ENCODE results near the gene HNRNPUL1.
A peak's percentile ranks its signal among the peaks of the same experiment; 100 is the strongest.

HNRNPUL1 gene

GRCh38 chr19:41223431-41224234 is 40.5 kb upstream of the HNRNPUL1 start:
- no peak for TF ChIP-seq POLR2AphosphoS5 (IDR thresholded peaks at IDR 0.05; ENCODE audit: low read depth, low read length)
- TF ChIP-seq REST (IDR thresholded peaks at IDR 0.05; ENCODE audit: insufficient read depth in 1 of 2, low read depth in 2 of 2, low read length in 2 of 2), result no peak

- no peak for TF ChIP-seq FOXP2 (optimal IDR thresholded peaks at IDR 0.05; ENCODE audit: borderline replicate concordance, extremely low read depth, extremely low read length, insufficient read depth)
- no peak for TF ChIP-seq REST (IDR thresholded peaks at IDR 0.05; ENCODE audit: insufficient read depth in 1 of 2, low read depth in 2 of 2, low read length in 2 of 2)
- no peak for TF ChIP-seq POLR2AphosphoS5 (IDR thresholded peaks at IDR 0.05; ENCODE audit: low read depth, low read length)
- no peak for TF ChIP-seq TAF1 (IDR thresholded peaks at IDR 0.05; ENCODE audit: borderline replicate concordance, insufficient read depth, low read length)
- TF ChIP-seq SIN3A (IDR thresholded peaks at IDR 0.05; ENCODE audit: borderline replicate concordance, insufficient read depth, low read length), result no peak
These were observed 39.5 kb upstream of the HNRNPUL1 start for GRCh38 chr19:41224632-41225031.

GRCh38 chr19:41225238-41226052 is 38.7 kb upstream of the HNRNPUL1 start:
- peak; percentile 80 for TF ChIP-seq FOXP2 (optimal IDR thresholded peaks at IDR 0.05; ENCODE audit: borderline replicate concordance, extremely low read depth, extremely low read length, insufficient read depth)
- no peak for TF ChIP-seq POLR2AphosphoS5 (IDR thresholded peaks at IDR 0.05; ENCODE audit: low read depth, low read length)
- TF ChIP-seq SIN3A (IDR thresholded peaks at IDR 0.05; ENCODE audit: borderline replicate concordance, insufficient read depth, low read length), result peak; percentile 81; the same call in 1 of the 2 replicates
- no peak; the same call in 1 of the 2 replicates for TF ChIP-seq TAF1 (IDR thresholded peaks at IDR 0.05; ENCODE audit: borderline replicate concordance, insufficient read depth, low read length)
- 0 out of 4 replicates have a peak, but pooled peaks of 1 of the 2 experiments have one; percentile 37 for TF ChIP-seq REST (IDR thresholded peaks at IDR 0.05; ENCODE audit: insufficient read depth in 1 of 2, low read depth in 2 of 2, low read length in 2 of 2)

GRCh38 chr19:41226053-41226873 is 37.9 kb upstream of the HNRNPUL1 start:
- TF ChIP-seq TAF1 (IDR thresholded peaks at IDR 0.05; ENCODE audit: borderline replicate concordance, insufficient read depth, low read length) (no peak), SIN3A (IDR thresholded peaks at IDR 0.05; ENCODE audit: borderline replicate concordance, insufficient read depth, low read length) (no peak), REST (IDR thresholded peaks at IDR 0.05; ENCODE audit: insufficient read depth in 1 of 2, low read depth in 2 of 2, low read length in 2 of 2) (no peak), FOXP2 (optimal IDR thresholded peaks at IDR 0.05; ENCODE audit: borderline replicate concordance, extremely low read depth, extremely low read length, insufficient read depth) (peak; percentile 7), POLR2AphosphoS5 (IDR thresholded peaks at IDR 0.05; ENCODE audit: low read depth, low read length) (no peak; the same call in 1 of the 2 replicates)
